ENCODE measurements around the gene PCBP3.

Gene PCBP3

DNA sequence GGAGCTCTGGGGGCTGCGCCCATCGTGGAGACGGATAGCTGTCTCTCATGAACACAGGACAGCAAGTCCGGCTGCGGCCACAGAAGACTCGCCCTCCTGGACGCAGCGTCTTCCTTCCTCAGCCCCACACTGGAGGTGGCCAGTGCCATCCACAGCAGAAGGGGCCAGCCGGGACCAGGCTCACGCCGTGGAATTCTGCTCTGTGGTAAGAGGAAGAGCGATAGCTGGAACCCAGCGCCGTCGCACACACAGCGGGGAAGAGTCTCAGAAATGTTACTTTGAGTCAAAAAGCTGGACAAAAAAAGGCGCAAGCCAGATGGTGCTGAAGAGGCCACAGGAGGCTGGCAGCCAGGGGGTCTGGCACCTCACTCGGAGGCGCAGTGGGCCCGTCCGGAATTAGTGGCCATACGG, 224.2 kb downstream of the PCBP3 start:
- DNase-seq (ENCODE audit: extremely low spot score), result no peak
- POLR2A ChIA-PET, result no interaction called here
- CTCF ChIA-PET, result no interaction called here
- TF ChIP-seq, protein P1, sequence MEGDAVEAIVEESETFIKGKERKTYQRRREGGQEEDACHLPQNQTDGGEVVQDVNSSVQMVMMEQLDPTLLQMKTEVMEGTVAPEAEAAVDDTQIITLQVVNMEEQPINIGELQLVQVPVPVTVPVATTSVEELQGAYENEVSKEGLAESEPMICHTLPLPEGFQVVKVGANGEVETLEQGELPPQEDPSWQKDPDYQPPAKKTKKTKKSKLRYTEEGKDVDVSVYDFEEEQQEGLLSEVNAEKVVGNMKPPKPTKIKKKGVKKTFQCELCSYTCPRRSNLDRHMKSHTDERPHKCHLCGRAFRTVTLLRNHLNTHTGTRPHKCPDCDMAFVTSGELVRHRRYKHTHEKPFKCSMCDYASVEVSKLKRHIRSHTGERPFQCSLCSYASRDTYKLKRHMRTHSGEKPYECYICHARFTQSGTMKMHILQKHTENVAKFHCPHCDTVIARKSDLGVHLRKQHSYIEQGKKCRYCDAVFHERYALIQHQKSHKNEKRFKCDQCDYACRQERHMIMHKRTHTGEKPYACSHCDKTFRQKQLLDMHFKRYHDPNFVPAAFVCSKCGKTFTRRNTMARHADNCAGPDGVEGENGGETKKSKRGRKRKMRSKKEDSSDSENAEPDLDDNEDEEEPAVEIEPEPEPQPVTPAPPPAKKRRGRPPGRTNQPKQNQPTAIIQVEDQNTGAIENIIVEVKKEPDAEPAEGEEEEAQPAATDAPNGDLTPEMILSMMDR (IDR thresholded peaks at IDR 0.05; ENCODE audit: control extremely low read depth, extremely low read depth, low read depth, missing control alignments), result no peak

DNA sequence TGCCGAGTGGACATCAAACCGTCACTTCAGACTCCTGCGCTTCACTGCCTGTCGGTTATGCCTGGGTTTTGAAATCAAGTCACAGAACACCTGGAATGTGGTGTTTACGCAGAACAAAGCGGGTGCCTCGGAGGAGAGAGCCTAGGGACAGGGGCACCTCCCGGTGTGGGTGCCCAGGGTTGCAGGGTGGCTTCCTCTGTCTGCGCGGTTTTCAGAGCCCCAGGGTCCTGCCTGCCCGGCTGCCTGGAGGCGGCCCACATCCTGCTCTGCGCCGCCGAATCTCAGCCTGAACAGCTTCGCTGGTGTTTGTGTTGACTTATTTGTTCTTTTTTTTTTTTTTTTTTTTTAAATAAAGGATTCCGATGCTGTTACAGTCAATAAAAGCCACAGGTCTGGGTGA, 224.6 kb downstream of the PCBP3 start:
- CTCF ChIA-PET, result no interaction called here
- TF ChIP-seq, protein P1 (IDR thresholded peaks at IDR 0.05; ENCODE audit: control extremely low read depth, extremely low read depth, low read depth, missing control alignments), result no peak
- POLR2A ChIA-PET, result no interaction called here
- DNase-seq (ENCODE audit: extremely low spot score), result no peak

DNA sequence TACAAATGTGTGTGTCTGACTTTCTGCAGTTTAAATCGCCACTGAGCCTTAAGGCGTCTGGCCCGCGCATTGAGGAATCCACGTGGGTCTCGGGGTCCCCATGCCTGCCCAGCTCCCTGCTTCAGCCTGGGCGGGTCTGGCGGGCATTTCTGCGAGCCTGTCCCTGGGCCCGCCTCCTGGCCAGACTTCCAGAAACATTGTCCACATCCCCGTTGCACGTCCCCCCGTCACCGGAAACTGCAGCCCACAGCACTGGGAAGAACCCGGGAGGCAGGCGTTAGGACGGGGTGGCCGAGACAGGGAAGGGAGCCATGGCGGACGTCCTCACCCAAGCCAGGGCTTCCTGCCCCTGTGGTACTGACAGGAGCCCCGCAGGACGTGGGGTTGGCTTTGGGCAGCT, 225.0 kb downstream of the PCBP3 start:
- no peak for DNase-seq (ENCODE audit: extremely low spot score)
- TF ChIP-seq, protein P1 (IDR thresholded peaks at IDR 0.05; ENCODE audit: control extremely low read depth, extremely low read depth, low read depth, missing control alignments), result no peak
- POLR2A ChIA-PET, result no interaction called here
- CTCF ChIA-PET, result interaction anchor here (1.9 kb wide), 1 partner anchor 12 kb away, joined by 8 read pairs; no protein-coding TSS in a partner anchor

DNA sequence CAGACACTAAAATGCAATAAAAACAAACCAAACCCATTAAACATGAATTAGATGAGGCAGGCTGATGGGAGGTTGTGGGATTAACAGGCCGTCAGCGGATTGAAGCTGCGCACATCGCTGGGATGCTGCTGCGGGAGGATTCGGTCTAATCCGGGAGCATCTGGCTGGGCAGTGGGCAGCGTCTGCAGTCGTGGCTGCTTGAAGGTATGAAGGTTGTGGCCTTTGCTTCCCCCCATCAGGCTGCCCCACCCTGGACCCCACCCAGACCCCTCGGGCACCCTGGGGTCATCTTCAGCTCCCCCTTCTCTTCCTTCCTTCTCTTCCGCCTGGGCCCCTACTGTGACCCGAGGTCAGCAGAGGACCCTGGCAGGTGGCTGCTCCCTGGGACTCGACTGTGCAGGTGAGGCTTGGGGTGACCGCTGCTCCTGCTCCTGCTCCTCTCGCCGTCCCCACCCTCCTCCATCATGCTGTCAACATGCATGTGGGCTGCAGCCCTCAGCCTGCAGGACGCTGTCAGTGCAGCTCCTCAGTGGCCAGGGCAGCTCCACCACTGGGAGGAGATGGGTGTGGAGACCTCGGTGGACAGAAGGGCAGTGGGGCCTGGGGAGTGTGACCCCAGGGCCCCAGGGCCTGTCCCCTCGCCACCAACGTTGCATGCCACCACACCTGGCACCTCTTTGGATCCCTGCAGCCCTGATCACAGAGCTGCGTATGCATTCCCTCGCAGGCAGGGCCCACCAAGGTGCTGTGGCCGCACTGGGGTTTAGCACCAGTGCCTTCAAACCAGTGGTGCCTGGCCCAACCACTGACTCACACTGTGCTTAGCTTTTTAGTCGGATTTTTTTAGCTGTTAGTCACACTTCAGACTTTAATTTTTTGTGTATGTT, 225.8 kb downstream of the PCBP3 start:
- ChIA-PET CTCF (interaction anchor here (1.9 kb wide), 1 partner anchor 11 kb away, joined by 8 read pairs; no protein-coding TSS in a partner anchor), POLR2A (no interaction called here)
- DNase-seq (ENCODE audit: extremely low spot score), result no peak
- TF ChIP-seq, protein P1 (IDR thresholded peaks at IDR 0.05; ENCODE audit: control extremely low read depth, extremely low read depth, low read depth, missing control alignments), result no peak

DNA sequence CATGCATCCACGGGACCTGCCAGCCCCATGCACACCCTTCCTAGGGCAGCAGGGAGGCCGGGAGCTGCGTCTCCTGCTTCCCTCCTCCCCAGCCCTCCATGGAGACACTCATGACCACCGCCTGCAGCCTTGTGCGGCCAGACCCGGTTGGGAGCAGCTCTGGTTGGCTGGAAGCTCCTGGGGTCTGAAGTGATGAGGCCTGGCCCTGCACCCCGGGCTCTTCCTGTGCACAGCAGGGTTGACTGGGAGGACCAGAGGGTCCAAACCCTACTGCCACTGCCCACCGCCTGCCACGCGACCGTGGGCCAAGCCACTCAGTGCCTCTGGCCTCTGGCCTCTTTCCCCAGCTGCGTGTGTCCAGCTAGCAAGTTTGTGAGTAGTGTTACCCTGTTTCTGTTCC, 226.9 kb downstream of the PCBP3 start:
- TF ChIP-seq, protein P1 (IDR thresholded peaks at IDR 0.05; ENCODE audit: control extremely low read depth, extremely low read depth, low read depth, missing control alignments), result no peak
- ChIA-PET CTCF (no interaction called here), POLR2A (no interaction called here)
- DNase-seq (ENCODE audit: extremely low spot score), result no peak

DNA sequence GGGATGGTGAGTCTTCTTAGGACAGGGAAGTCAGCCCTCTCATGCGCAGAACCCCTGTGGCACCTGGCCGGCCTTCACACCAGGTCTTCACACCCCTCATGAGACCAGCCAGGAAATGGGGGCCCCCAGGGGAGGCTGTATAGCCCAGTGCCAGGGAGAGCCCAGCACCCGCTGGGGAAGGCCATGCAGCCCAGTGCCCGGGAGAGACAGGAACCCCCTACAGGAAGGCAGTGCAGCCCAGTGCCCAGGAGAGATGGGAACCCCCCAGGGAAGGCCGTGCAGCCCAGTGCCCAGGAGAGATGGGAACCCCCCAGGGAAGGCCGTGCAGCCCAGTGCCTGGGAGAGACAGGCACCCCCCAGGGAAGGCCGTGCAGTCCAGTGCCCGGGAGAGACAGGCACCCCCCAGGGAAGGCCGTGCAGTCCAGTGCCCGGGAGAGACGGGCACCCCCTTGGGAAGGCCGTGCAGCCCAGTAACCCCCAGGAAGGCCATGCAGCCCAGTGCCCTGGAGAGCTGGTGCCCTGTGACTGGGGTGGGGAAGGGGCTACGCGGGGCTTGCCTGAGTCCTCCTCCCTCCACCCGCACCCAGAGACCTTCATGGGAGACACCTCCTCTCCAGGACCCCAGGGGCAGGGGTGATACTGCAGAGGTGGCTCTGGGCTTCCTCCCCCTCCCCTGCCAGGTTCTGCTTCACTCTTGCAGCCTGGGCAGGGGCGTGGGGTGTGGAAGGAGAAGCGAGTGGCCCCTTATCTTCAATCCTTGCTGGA, 227.5 kb downstream of the PCBP3 start:
- CTCF ChIA-PET, result no interaction called here
- no peak for DNase-seq (ENCODE audit: extremely low spot score)
- POLR2A ChIA-PET, result no interaction called here
- TF ChIP-seq, protein P1 (IDR thresholded peaks at IDR 0.05; ENCODE audit: control extremely low read depth, extremely low read depth, low read depth, missing control alignments), result no peak
